WTC11 (cell line): ENCODE results near the gene RAB15. TPM values are rescaled to one million over a fixed set of nuclear protein-coding genes. Genes with fewer than 3 reads are reported as not detected.

Experiments
- ATAC-seq: fragments of 200-7000 bp; cut with Tn5 transposase; 2 replicates; pipeline ENCODE4 v1.10.0; 2021; ENCODE audit warnings: mild to moderate bottlenecking, moderate library complexity
- CTCF ChIA-PET: fragments of 300-600 bp; sonication (Branson Sonifier 250); formaldehyde crosslinking; loops from one replicate; lab custom pipeline; 2021; ENCODE audit warnings: antibody characterized with exemption; lab: Charles Lee
- POLR2A ChIA-PET: fragments of 350-600 bp; sonication (Branson Sonifier 250); formaldehyde crosslinking; loops from one replicate; lab custom pipeline; 2021; ENCODE audit warnings: antibody characterized with exemption; lab: Charles Lee
- DNase-seq: peaks from one replicate; pipeline ENCODE4 v3.0.0; 2021; ENCODE audit warnings: low spot score
- H3K27ac Mint-ChIP-seq: 2 replicates; pipeline ENCODE4 v1.8.0; 2021; ENCODE audit warnings: mixed read lengths
- H3K27me3 Mint-ChIP-seq: 2 replicates; pipeline ENCODE4 v1.8.0; 2021; ENCODE audit warnings: low read depth, mild to moderate bottlenecking, moderate library complexity, mixed read lengths
- H3K36me3 Mint-ChIP-seq: 2 replicates; pipeline ENCODE4 v1.8.0; 2021; ENCODE audit warnings: mixed read lengths
- H3K4me1 Mint-ChIP-seq: 2 replicates; pipeline ENCODE4 v1.8.0; 2022; ENCODE audit warnings: mixed read lengths
- H3K4me3 Mint-ChIP-seq: 2 replicates; pipeline ENCODE4 v1.8.0; 2021; ENCODE audit warnings: mild to moderate bottlenecking, moderate library complexity, mixed read lengths
- H3K9me3 Mint-ChIP-seq: 2 replicates; pipeline ENCODE4 v1.8.0; 2021; ENCODE audit warnings: mixed read lengths
- ATF6 ChIP-seq: sonication (generic); formaldehyde crosslinking; IDR thresholded peaks from 2 replicates; pipeline ENCODE4 v1.8.1; 2023; ENCODE audit warnings: mild to moderate bottlenecking, missing genetic modification reagents
- E2F5 ChIP-seq: sonication (generic); formaldehyde crosslinking; IDR thresholded peaks from 2 replicates; pipeline ENCODE4 v1.8.1; 2022; ENCODE audit warnings: mild to moderate bottlenecking, moderate library complexity, missing genetic modification reagents
- FOXP1 ChIP-seq: sonication (generic); formaldehyde crosslinking; IDR thresholded peaks from 2 replicates; pipeline ENCODE4 v1.8.0; 2022; ENCODE audit warnings: missing genetic modification reagents, mild to moderate bottlenecking, moderate library complexity, borderline replicate concordance
- HMGA2 ChIP-seq: fragments of 250-450 bp; sonication (Bioruptor Pico); IDR thresholded peaks from 2 replicates; pipeline ENCODE4 v1.4.0; 2021; ENCODE audit warnings: mild to moderate bottlenecking, moderate library complexity
- PRRX2 ChIP-seq: fragments of 250-450 bp; sonication (Bioruptor Pico); IDR thresholded peaks from 2 replicates; pipeline ENCODE4 v1.8.0; 2021; ENCODE audit warnings: mild to moderate bottlenecking
- SP1 ChIP-seq: sonication (generic); formaldehyde crosslinking; conservative IDR thresholded peaks from 2 replicates; pipeline ENCODE4 v1.8.1; 2022; ENCODE audit warnings: missing genetic modification reagents
- STAT6 ChIP-seq: sonication (generic); formaldehyde crosslinking; conservative IDR thresholded peaks from 2 replicates; pipeline ENCODE4 v1.8.1; 2023; ENCODE audit warnings: mild to moderate bottlenecking, low read depth, missing genetic modification reagents, moderate library complexity
- ZBTB21 ChIP-seq: sonication (generic); formaldehyde crosslinking; IDR thresholded peaks from 2 replicates; pipeline ENCODE4 v1.8.1; 2023; ENCODE audit warnings: mild to moderate bottlenecking, missing genetic modification reagents, borderline replicate concordance
- ZNF232 ChIP-seq: sonication (generic); formaldehyde crosslinking; IDR thresholded peaks from 2 replicates; pipeline ENCODE4 v1.8.0; 2022; ENCODE audit warnings: mild to moderate bottlenecking, missing genetic modification reagents
- ZNF317 ChIP-seq: sonication (generic); formaldehyde crosslinking; IDR thresholded peaks from 2 replicates; pipeline ENCODE4 v1.8.1; 2023; ENCODE audit warnings: low read depth, mild to moderate bottlenecking, moderate library complexity, missing genetic modification reagents, borderline replicate concordance
- ZNF425 ChIP-seq: fragments of 250-450 bp; sonication (Bioruptor Pico); conservative IDR thresholded peaks from 2 replicates; pipeline ENCODE4 v1.9.0; 2021; ENCODE audit warnings: mild to moderate bottlenecking
- ZNF512 ChIP-seq: sonication (generic); formaldehyde crosslinking; IDR thresholded peaks from 2 replicates; pipeline ENCODE4 v1.8.1; 2022; ENCODE audit warnings: missing genetic modification reagents, borderline replicate concordance
- total RNA-seq: library from RNA; stranded (reverse); gene quantifications from 3 replicates; pipeline ENCODE4 v1.2.3, GENCODE V29; 2021

Gene RAB15
- total RNA-seq, 1 experiment from 2014 or later: 49.1 TPM

GRCh38 chr14:64937171-64937820, 34.8 kb downstream of the RAB15 start:
- CTCF ChIA-PET: interaction anchor here (0.9 to 2.1 kb wide), 4 partner anchors 16 to 135 kb away, joined by 3 to 7 read pairs (median 4); no protein-coding TSS in a partner anchor
- no peaks in the 10 kb centered on the region for H3K27me3 Mint-ChIP-seq
- no peaks in the 10 kb centered on the region for H3K9me3 Mint-ChIP-seq
- H3K27ac Mint-ChIP-seq: no peak overlapping the region; the same call in 1 of the 2 replicates
- H3K4me3 Mint-ChIP-seq: no peak overlapping the region
- no peak for ATAC-seq
- no peak for TF ChIP-seq ATF6 (CRISPR knock-in tag)
- TF ChIP-seq SP1: no peak
- TF ChIP-seq STAT6 (CRISPR knock-in tag): no peak
- TF ChIP-seq FOXP1 (CRISPR knock-in tag): no peak
- TF ChIP-seq ZBTB21 (CRISPR knock-in tag): no peak
- TF ChIP-seq HMGA2 (CRISPR knock-in tag): no peak
- TF ChIP-seq PRRX2 (CRISPR knock-in tag): no peak
- TF ChIP-seq, all 79 proteins: peak for 0
- Mint-ChIP-seq H3K36me3 (peaks cover 24% of the 10 kb centered on the region), H3K4me1 (peaks cover under 1% of the 10 kb centered on the region; the same call in 1 of the 2 replicates)
- DNase-seq: no peak
- POLR2A ChIA-PET: no interaction called here

- ChIA-PET CTCF (interaction anchor here (2.1 kb wide), 1 partner anchor 25 kb away, joined by 7 read pairs; no protein-coding TSS in a partner anchor), POLR2A (no interaction called here)
- H3K36me3 Mint-ChIP-seq: peaks cover 31% of the 10 kb centered on the region
- no peak overlapping the region for H3K4me3 Mint-ChIP-seq
- DNase-seq (no peak), ATAC-seq (no peak)
- H3K9me3 Mint-ChIP-seq: no peaks in the 10 kb centered on the region
- no peaks in the 10 kb centered on the region for H3K27me3 Mint-ChIP-seq
- TF ChIP-seq ZNF317 (CRISPR knock-in tag) (no peak), ZNF512 (CRISPR knock-in tag) (no peak), ATF6 (CRISPR knock-in tag) (no peak)
- H3K4me1 Mint-ChIP-seq: no peaks in the 10 kb centered on the region
- H3K27ac Mint-ChIP-seq: no peak overlapping the region
Measured at GRCh38 chr14:64935508-64935907, 36.6 kb downstream of the RAB15 start.

GRCh38 chr14:64934338-64934929, 37.7 kb downstream of the RAB15 start:
- CTCF ChIA-PET: no interaction called here
- Mint-ChIP-seq H3K27ac (no peak overlapping the region), H3K36me3 (peaks cover 29% of the 10 kb centered on the region), H3K4me3 (no peak overlapping the region), H3K9me3 (no peaks in the 10 kb centered on the region), H3K27me3 (no peaks in the 10 kb centered on the region), H3K4me1 (no peaks in the 10 kb centered on the region)
- DNase-seq (no peak), ATAC-seq (no peak)
- POLR2A ChIA-PET: no interaction called here
- TF ChIP-seq ZNF232 (CRISPR knock-in tag) (no peak), ZNF425 (CRISPR knock-in tag) (no peak), STAT6 (CRISPR knock-in tag) (no peak), E2F5 (CRISPR knock-in tag) (no peak)
